ENCODE results near the gene NSMCE4A.

DNA sequence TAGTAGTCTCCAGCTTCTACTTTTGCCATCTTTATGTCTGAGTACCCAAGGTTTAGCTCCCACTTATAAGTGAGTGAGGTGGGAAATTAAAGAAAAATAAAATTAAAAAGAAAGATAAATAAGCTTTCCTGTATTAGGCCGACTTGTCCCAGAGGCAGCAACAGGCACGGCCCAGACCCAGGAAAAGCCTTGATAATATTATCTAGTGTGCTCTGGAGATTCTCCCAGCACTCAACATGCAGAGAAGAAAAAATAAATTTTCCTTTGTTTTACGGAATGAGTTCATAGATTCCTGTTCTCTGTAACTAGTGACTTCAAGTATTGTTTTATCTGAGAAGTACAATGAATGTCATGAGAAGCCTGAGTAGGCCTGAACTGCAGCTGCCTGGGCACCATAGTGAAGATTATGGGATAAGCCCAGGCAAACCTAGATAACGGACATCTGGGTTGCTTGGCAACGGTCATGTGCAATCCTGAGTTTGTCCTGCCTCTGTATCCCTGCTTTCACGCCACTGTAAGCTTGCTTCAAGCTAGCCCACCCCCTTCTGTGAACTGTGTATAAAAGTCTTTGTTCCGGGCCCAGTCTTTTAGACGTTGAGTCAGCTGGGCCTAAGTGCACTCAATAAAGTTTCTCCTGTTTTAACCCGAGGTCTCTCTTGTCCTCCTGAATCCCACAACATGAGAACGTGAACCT lies 53.6 kb downstream of the NSMCE4A start:
- TF ChIP-seq PHF8 (conservative IDR thresholded peaks at IDR 0.05; ENCODE audit: low read depth, low read length) (no peak), SIN3A (conservative IDR thresholded peaks at IDR 0.05 in 1 of 2, IDR thresholded peaks at IDR 0.05 in 1 of 2; ENCODE audit: low read depth in 1 of 2, low read length in 2 of 2) (no peak), POLR2A (IDR thresholded peaks at IDR 0.05; ENCODE audit: control extremely low read depth in 1 of 2, low read depth in 2 of 2, low read length in 2 of 2) (no peak), HDAC2 (IDR thresholded peaks at IDR 0.05; ENCODE audit: borderline replicate concordance in 1 of 2, low read depth in 2 of 2, low read length in 2 of 2) (no peak), RAD21 (IDR thresholded peaks at IDR 0.05 in 1 of 2, conservative IDR thresholded peaks at IDR 0.05 in 1 of 2; ENCODE audit: low read depth in 2 of 2, low read length in 2 of 2) (no peak), SP1 (IDR thresholded peaks at IDR 0.05; ENCODE audit: low read depth, low read length) (no peak)
- TF ChIP-seq, protein P1, sequence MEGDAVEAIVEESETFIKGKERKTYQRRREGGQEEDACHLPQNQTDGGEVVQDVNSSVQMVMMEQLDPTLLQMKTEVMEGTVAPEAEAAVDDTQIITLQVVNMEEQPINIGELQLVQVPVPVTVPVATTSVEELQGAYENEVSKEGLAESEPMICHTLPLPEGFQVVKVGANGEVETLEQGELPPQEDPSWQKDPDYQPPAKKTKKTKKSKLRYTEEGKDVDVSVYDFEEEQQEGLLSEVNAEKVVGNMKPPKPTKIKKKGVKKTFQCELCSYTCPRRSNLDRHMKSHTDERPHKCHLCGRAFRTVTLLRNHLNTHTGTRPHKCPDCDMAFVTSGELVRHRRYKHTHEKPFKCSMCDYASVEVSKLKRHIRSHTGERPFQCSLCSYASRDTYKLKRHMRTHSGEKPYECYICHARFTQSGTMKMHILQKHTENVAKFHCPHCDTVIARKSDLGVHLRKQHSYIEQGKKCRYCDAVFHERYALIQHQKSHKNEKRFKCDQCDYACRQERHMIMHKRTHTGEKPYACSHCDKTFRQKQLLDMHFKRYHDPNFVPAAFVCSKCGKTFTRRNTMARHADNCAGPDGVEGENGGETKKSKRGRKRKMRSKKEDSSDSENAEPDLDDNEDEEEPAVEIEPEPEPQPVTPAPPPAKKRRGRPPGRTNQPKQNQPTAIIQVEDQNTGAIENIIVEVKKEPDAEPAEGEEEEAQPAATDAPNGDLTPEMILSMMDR (IDR thresholded peaks at IDR 0.05; ENCODE audit: control extremely low read depth in 1 of 3, insufficient read depth in 1 of 3, low read depth in 1 of 3, low read length in 3 of 3) = no peak

Measured in H1 (cell line).